Occipital lobe (tissue), 2 donors: Measurements from ENCODE around the gene DGKE. TPM values are rescaled to one million over a fixed set of nuclear protein-coding genes. Genes with fewer than 3 reads are reported as not detected.

Experiments used
- DNase-seq: peaks from one replicate; lab custom pipeline; 2025; lab: John Stamatoyannopoulos, UW
- total RNA-seq: library from RNA; depleted of rRNA; stranded (reverse); fragments of >200 nt; gene quantifications from one replicate; pipeline ENCODE4 v1.2.3, GENCODE V29; 2014

Gene DGKE
- total RNA-seq, 1 donor from 2014 or later, result 42.0 TPM

GRCh38 chr17:56890390-56890789, 56.4 kb downstream of the DGKE start:
- no peak for DNase-seq

GRCh38 chr17:56890906-56891674, 57.1 kb downstream of the DGKE start:
- DNase-seq, result no peak

GRCh38 chr17:56891751-56892150, 57.8 kb downstream of the DGKE start:
- no peak for DNase-seq

- DNase-seq, result no peak
Observed at GRCh38 chr17:56892333-56892732, 58.4 kb downstream of the DGKE start.

- DNase-seq, result no peak
Observed at GRCh38 chr17:56893503-56893902, 59.6 kb downstream of the DGKE start.

GRCh38 chr17:56894859-56895455, 61.0 kb downstream of the DGKE start:
- DNase-seq, result no peak

- no peak for DNase-seq
Observed at GRCh38 chr17:56896217-56896967, 62.4 kb downstream of the DGKE start.

- DNase-seq, result no peak
Observed at GRCh38 chr17:56896968-56897359, 63.0 kb downstream of the DGKE start.

- DNase-seq, result no peak
Observed at GRCh38 chr17:56897646-56898424, 63.9 kb downstream of the DGKE start.

- DNase-seq, result no peak
Observed at GRCh38 chr17:56898874-56899273, 64.9 kb downstream of the DGKE start.

- DNase-seq, result no peak
Observed at GRCh38 chr17:56899403-56899802, 65.5 kb downstream of the DGKE start.

GRCh38 chr17:56902348-56902747, 68.4 kb downstream of the DGKE start:
- DNase-seq, result no peak

- DNase-seq, result no peak
Observed at GRCh38 chr17:56903560-56903959, 69.6 kb downstream of the DGKE start.

GRCh38 chr17:56908001-56908542, 74.1 kb downstream of the DGKE start:
- no peak for DNase-seq

- DNase-seq, result no peak
Observed at GRCh38 chr17:56909742-56910508, 76.0 kb downstream of the DGKE start.

- no peak for DNase-seq
Observed at GRCh38 chr17:56910509-56911235, 76.7 kb downstream of the DGKE start.

- DNase-seq, result no peak
Observed at GRCh38 chr17:56912105-56912999, 78.4 kb downstream of the DGKE start.

GRCh38 chr17:56913000-56913311, 79.0 kb downstream of the DGKE start:
- no peak for DNase-seq

- DNase-seq, result no peak
Observed at GRCh38 chr17:56913353-56913866, 79.5 kb downstream of the DGKE start.
